ENCODE measurements around the gene WIPF1. TPM values are rescaled to one million over a fixed set of nuclear protein-coding genes. Genes with fewer than 3 reads are reported as not detected.

WIPF1 gene
- polyA plus RNA-seq, 1 experiment, result 34.9 TPM

DNA sequence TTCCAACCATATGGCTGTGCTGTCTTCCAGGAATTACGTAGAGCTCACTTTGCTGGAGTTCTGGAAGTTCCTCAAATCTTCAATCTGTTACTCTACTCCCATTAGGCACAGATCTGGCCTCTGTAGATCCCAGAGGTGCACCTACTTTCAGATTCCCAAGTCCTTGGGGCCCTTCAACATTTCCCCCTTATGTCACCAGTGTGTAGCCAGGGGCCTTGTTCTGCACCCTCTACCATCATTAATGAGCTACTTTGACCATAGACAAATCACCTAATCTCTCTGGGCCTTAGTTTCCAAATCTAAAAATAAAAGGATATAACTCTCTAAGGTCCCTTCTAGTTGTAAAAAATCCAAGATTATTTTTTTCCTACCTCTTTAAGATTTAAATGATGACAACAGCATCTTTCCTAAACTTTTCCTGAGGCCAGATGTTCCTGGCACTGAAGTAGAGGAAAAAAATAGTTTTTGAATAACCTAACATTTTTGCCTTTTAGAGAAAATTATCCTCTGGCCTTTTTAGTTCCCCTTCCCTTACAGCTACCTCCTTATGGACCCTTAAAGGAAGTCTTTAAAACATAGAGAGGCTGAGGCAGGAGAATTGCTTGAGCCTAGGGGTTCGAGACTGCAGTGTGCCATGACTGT, 31.0 kb upstream of the WIPF1 start:
- Histone ChIP-seq H3K27me3 (ENCODE audit: control insufficient read depth, insufficient read depth, low read length) (no peaks in the 10 kb centered on the region), H3K36me3 (ENCODE audit: control insufficient read depth, insufficient read depth, low read length) (peaks cover 3% of the 10 kb centered on the region; the same call in 1 of the 2 replicates), H3K4me3 (ENCODE audit: low read depth, low read length) (no peak overlapping the region)
- TF ChIP-seq, protein P1, sequence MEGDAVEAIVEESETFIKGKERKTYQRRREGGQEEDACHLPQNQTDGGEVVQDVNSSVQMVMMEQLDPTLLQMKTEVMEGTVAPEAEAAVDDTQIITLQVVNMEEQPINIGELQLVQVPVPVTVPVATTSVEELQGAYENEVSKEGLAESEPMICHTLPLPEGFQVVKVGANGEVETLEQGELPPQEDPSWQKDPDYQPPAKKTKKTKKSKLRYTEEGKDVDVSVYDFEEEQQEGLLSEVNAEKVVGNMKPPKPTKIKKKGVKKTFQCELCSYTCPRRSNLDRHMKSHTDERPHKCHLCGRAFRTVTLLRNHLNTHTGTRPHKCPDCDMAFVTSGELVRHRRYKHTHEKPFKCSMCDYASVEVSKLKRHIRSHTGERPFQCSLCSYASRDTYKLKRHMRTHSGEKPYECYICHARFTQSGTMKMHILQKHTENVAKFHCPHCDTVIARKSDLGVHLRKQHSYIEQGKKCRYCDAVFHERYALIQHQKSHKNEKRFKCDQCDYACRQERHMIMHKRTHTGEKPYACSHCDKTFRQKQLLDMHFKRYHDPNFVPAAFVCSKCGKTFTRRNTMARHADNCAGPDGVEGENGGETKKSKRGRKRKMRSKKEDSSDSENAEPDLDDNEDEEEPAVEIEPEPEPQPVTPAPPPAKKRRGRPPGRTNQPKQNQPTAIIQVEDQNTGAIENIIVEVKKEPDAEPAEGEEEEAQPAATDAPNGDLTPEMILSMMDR (IDR thresholded peaks at IDR 0.05; ENCODE audit: insufficient read depth, low read depth, low read length), result no peak
- CTCF ChIA-PET, result interaction anchor here (1.8 kb wide), 1 partner anchor 58 kb away, joined by 3 read pairs; no protein-coding TSS in a partner anchor
- no peak for DNase-seq (ENCODE audit: low read depth)
- POLR2A ChIA-PET, result no interaction called here

DNA sequence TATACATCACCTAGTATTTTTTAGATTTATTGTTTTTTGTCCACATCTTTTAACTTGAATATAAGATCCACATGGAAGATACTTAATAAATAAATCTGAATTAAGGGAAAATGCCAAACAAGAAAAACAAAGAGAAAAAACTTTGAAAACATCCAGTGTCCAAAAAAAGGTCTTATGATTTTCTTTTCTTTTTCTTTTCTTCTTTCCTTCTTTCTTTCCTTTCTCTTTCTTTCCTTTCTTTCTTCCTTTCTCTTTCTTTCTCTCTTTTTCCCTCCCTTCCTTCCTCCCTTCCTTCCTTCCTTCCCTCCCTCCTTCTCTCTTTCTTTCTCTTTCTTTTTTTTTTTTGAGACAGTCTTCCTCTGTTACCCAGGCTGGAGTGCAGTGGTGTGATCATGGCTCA, 29.6 kb upstream of the WIPF1 start:
- POLR2A ChIA-PET, result no interaction called here
- peaks cover 3% of the 10 kb centered on the region; the same call in 1 of the 2 replicates for H3K36me3 ChIP-seq (ENCODE audit: control insufficient read depth, insufficient read depth, low read length)
- DNase-seq (ENCODE audit: low read depth), result no peak
- CTCF ChIA-PET, result interaction anchor here (1.8 kb wide), 1 partner anchor 60 kb away, joined by 3 read pairs; no protein-coding TSS in a partner anchor
- H3K27me3 ChIP-seq (ENCODE audit: control insufficient read depth, insufficient read depth, low read length), result no peaks in the 10 kb centered on the region
- TF ChIP-seq, protein P1 (IDR thresholded peaks at IDR 0.05; ENCODE audit: insufficient read depth, low read depth, low read length), result no peak
- no peak overlapping the region for H3K4me3 ChIP-seq (ENCODE audit: low read depth, low read length)

DNA sequence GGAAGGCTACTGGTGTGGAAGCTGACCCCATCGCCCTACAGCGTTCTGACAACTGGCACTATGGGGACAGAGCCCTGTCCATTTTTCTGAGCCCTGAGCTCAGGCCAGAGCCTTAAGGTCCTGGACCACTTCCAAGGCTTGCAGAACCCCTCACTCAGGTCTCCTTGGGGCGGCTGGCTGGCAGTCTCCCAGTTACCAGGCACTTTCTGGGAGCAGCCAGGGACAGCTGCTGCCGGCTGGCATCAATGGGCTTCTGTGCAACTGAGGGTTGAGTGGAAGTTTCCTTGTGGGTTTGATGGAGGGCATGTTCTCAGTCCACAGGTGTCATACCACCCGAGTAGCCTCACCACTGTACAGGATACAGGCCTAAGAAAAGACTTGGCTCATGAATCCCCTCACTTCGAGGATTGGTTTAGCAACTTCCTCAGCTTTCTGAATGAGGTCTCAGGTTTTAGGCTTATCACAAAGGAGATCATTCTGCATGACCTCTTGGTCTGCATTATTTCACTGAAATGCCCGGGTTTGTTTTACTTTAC, 27.4 kb upstream of the WIPF1 start:
- ChIA-PET CTCF (no interaction called here), POLR2A (no interaction called here)
- peaks cover 3% of the 10 kb centered on the region; the same call in 1 of the 2 replicates for H3K36me3 ChIP-seq (ENCODE audit: control insufficient read depth, insufficient read depth, low read length)
- H3K4me3 ChIP-seq (ENCODE audit: low read depth, low read length), result no peak overlapping the region
- TF ChIP-seq, protein P1 (IDR thresholded peaks at IDR 0.05; ENCODE audit: insufficient read depth, low read depth, low read length), result no peak
- H3K27me3 ChIP-seq (ENCODE audit: control insufficient read depth, insufficient read depth, low read length), result no peaks in the 10 kb centered on the region
- no peak for DNase-seq (ENCODE audit: low read depth)

- Histone ChIP-seq H3K36me3 (ENCODE audit: control insufficient read depth, insufficient read depth, low read length) (peaks cover 3% of the 10 kb centered on the region; the same call in 1 of the 2 replicates), H3K4me3 (ENCODE audit: low read depth, low read length) (no peak overlapping the region), H3K27me3 (ENCODE audit: control insufficient read depth, insufficient read depth, low read length) (no peaks in the 10 kb centered on the region)
- DNase-seq (ENCODE audit: low read depth), result no peak
- ChIA-PET CTCF (interaction anchor here (0.7 kb wide), 1 partner anchor 64 kb away, joined by 3 read pairs; no protein-coding TSS in a partner anchor), POLR2A (no interaction called here)
- TF ChIP-seq, protein P1 (IDR thresholded peaks at IDR 0.05; ENCODE audit: insufficient read depth, low read depth, low read length), result no peak
Measured at GRCh38 chr2:174623690-174624089, 26.1 kb upstream of the WIPF1 start.

DNA sequence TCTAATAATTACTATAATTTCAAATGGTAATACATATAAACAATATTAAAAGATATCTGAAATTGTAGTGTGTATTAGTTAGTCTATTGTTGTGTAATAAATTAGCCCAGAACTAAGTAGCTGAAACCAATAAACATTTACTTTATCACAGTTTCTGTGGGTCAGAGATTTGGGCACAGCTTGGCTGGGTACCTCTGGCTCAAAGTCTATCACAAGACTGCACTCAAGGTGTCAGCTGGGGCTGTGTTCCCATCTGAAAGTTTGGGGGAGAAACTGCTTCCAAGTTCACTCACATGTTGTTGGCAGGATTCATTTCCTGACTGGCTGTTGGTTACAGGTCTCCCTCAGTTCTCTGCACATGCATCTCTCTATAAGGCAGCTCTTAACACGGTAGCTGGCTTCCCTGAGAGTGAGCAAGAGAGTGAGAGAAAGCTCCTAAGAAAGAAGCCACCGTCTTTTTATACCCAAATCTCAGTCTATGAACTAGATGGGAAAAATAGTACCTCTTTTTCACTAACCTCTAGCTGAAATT, 25.6 kb upstream of the WIPF1 start:
- Histone ChIP-seq H3K36me3 (ENCODE audit: control insufficient read depth, insufficient read depth, low read length) (peaks cover 3% of the 10 kb centered on the region; the same call in 1 of the 2 replicates), H3K27me3 (ENCODE audit: control insufficient read depth, insufficient read depth, low read length) (no peaks in the 10 kb centered on the region), H3K4me3 (ENCODE audit: low read depth, low read length) (no peak overlapping the region)
- CTCF ChIA-PET, result interaction anchor here (0.7 kb wide), 1 partner anchor 65 kb away, joined by 3 read pairs; no protein-coding TSS in a partner anchor
- TF ChIP-seq, protein P1 (IDR thresholded peaks at IDR 0.05; ENCODE audit: insufficient read depth, low read depth, low read length), result no peak
- no peak for DNase-seq (ENCODE audit: low read depth)
- POLR2A ChIA-PET, result no interaction called here
